Urinary bladder (tissue), 4 donors: ENCODE measurements around the gene JAKMIP1. TPM values are rescaled to one million over a fixed set of nuclear protein-coding genes. Genes with fewer than 3 reads are reported as not detected.

ENCODE experiments used
- DNase-seq: peaks from one replicate; pipeline ENCODE4 v3.0.0-alpha.2; 2015; ENCODE audit errors: extremely low spot score
- H3K27ac ChIP-seq: one replicate; pipeline ENCODE4 v1.5.1; 2013; ENCODE audit warnings: low read depth, mild to moderate bottlenecking, moderate library complexity
- H3K36me3 ChIP-seq: one replicate; pipeline ENCODE4 v1.6.1; 2013; ENCODE audit warnings: mild to moderate bottlenecking, moderate library complexity; ENCODE audit not compliant: insufficient read depth
- H3K4me1 ChIP-seq: one replicate; pipeline ENCODE4 v1.6.1; 2013; ENCODE audit warnings: mild to moderate bottlenecking, moderate library complexity; ENCODE audit not compliant: insufficient read depth
- H3K4me3 ChIP-seq: one replicate; pipeline ENCODE4 v1.5.1; 2013; ENCODE audit warnings: low read depth, low read length
- WGBS: extraction: QIAGEN DNeasy Blood & Tissue Kit; methylation state at CpG from one replicate; pipeline ENCODE4 v1.1.7; 2013; 5-methylcytosine and 5-hydroxymethylcytosine counted together
- polyA plus RNA-seq: library from polyadenylated mRNA; stranded (reverse); fragments of 200-250 nt; gene quantifications from one replicate; pipeline ENCODE4 v1.2.3, GENCODE V29; 2013
- total RNA-seq: library from RNA; depleted of rRNA; stranded (reverse); fragments of >200 nt; gene quantifications from one replicate; pipeline ENCODE4 v1.2.3, GENCODE V29; 2014
- donor health status: healthy with polysubstance abuse.
- donor health status: healthy.

JAKMIP1 gene
- total and polyA plus RNA-seq, 2 donors, result 0.58 to 0.61 TPM

DNA sequence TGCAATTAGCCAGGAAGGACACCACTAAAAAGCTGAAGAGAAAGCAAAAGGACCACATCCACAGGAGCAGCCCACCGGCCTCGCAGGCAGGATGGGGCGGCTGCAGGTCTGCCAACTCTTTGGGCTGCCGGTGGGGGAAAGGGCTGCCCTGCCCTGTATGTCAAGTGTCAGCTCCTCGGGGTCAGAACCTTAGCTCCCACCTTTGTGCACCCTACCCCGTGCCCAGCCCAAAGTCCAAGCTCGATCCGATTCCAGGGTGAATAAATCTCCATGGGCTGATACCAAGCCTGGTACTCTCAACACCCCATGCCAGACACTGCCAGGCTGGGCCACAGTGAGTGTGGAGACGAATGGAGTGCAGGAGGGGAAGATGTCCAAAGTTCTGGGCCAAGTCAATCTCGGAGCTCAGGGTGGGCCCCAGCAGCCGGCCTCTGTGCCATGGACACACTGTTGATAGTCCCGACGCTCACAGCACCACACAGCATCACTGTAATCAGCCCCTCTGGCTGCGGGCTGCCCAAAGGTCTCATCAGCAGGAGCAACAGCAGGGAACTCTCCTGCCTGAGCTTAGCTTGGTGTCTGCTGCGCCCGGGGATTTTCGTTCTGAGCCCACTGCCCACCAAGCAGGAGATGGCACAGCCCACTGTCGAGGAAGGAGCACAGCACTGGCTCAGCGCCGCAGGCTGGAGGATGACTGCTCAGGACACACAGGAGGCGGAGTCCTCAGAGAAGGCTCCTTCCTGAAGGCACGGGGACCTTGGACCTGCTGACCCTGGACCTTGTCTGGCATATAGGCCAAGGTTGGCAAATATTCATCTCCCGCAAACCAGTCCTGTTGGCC is 84.4 kb downstream of the JAKMIP1 start:
- no peaks in the 10 kb centered on the region for H3K4me1 ChIP-seq
- H3K4me3 ChIP-seq, result no peak overlapping the region
- no peak overlapping the region for H3K27ac ChIP-seq
- no peaks in the 10 kb centered on the region for H3K36me3 ChIP-seq
- no peak for DNase-seq
- WGBS, result 75% methylated on average over 23 of the region's 23 CpGs

DNA sequence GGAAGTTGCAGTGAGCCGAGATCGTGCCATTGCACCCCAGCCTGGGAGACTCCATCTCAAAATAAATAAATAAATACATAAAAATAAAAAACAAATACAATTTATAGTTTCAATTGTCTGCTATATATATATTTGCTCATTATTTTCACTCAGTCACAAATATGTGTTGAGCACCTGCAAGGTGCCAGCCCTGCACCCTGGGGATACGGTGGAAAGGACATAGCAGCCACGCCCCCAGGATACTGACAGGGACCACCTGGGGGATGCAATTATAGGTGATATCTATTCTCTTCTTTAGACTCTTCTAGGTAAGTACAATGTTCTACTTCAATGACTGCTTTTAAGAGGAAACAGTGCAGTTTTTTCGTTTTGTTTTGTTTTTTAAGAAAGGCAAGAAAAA is 85.0 kb downstream of the JAKMIP1 start:
- DNase-seq, result no peak
- Histone ChIP-seq H3K27ac (no peak overlapping the region), H3K36me3 (no peaks in the 10 kb centered on the region), H3K4me3 (no peak overlapping the region), H3K4me1 (no peaks in the 10 kb centered on the region)
- 66% methylated on average over 5 of the region's 5 CpGs for WGBS

DNA sequence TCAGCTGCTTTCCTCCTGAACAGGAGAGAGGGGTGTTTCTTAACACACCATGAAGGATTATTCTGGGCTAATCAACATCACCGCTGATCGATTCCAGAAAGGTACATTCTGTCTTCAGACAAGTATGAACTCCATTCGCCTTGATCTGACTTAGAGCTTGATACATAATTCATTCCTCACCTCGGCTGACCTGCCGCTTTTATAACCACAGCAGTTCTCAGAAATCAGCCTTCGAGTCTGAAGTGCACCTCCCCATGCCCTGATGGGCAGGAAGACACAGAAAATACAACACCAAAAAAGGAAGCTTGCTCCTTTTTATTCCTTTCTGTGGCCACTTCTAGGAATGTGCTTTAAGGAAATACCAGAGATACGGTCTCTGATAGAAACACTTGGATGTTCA is 85.7 kb downstream of the JAKMIP1 start:
- Histone ChIP-seq H3K4me1 (no peaks in the 10 kb centered on the region), H3K36me3 (no peaks in the 10 kb centered on the region), H3K27ac (no peak overlapping the region), H3K4me3 (no peak overlapping the region)
- DNase-seq, result no peak
- WGBS, result 51% methylated on average over 7 of the region's 7 CpGs

DNA sequence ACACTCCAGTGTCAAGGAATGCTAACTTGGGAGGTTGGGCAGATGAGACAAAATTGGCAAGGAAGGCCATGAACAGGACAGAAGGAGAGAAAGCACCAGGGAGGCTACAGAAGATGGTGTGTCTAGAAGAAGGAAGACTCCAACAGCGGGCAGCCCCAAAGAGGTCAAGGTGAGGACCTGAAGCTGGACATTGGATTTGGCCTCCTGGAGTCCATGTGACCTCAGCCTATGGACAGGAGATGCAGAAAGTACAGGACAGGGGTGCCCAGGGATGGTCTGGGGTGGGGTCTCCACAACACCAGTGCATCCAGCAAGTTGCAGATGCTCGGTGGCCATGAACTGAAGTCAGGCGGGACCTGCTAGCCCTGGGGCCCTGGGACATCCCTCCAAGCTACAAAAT is 86.2 kb downstream of the JAKMIP1 start:
- 94% methylated on average over 3 of the region's 3 CpGs for WGBS
- DNase-seq, result no peak
- Histone ChIP-seq H3K4me1 (no peaks in the 10 kb centered on the region), H3K4me3 (no peak overlapping the region), H3K36me3 (no peaks in the 10 kb centered on the region), H3K27ac (no peak overlapping the region)

DNA sequence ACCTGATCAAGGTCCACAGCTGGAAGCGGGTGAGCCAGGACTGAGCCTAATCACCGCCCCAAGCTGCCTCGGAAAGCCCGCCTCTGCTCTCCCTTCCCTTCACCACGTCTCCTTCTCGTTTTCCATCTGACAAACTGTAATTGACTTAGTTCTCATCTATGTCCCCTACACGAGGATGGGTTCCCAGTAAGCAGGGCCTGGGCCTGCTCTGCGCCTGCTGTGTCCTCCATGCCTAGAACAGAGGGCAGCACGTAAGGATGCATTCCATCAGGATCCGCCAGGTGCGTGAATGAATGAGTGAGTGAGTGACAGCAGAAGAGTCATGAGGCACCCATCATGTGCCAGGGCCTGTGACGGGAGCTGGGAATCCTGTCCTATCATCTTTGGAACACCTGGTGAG is 86.7 kb downstream of the JAKMIP1 start:
- Histone ChIP-seq H3K27ac (no peak overlapping the region), H3K4me1 (no peaks in the 10 kb centered on the region), H3K4me3 (no peak overlapping the region), H3K36me3 (no peaks in the 10 kb centered on the region)
- WGBS, result 85% methylated on average over 12 of the region's 12 CpGs
- DNase-seq, result no peak

DNA sequence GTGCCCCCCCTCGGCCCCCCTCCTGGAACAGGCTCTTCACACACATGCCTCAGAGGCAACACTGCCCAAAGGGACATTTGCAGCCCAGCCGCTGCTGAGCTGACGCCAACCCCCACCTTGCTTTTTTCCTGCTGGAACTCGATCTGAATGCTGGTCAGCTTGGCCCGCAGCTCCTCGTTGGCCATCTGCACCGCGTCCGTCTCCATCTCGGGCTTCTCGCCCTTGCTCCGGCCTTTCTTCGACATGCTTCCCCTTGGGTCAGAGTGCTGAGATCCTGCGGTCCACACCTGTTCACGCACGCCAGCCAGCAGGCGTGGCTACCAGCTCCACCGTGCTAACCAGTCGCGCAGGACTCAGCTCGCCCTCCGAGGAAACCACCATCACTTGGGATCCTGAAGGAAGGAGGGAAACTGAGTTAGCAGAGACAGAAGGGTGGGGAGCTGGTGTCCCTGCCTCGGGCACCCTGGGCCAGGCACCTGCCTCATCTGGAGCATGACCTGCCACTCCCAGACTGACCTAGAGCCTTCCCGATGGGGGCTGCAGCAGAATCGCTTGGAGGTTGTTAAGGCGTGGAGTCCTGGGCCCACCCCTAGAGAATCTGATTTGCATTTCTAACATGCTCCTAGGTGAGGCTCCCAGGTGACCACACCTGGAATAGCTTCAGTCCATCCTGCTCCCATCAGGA is 87.6 kb downstream of the JAKMIP1 start:
- H3K27ac ChIP-seq, result no peak overlapping the region
- WGBS, result 71% methylated on average over 26 of the region's 26 CpGs
- H3K4me3 ChIP-seq, result no peak overlapping the region
- H3K4me1 ChIP-seq, result no peaks in the 10 kb centered on the region
- H3K36me3 ChIP-seq, result no peaks in the 10 kb centered on the region
- no peak for DNase-seq

DNA sequence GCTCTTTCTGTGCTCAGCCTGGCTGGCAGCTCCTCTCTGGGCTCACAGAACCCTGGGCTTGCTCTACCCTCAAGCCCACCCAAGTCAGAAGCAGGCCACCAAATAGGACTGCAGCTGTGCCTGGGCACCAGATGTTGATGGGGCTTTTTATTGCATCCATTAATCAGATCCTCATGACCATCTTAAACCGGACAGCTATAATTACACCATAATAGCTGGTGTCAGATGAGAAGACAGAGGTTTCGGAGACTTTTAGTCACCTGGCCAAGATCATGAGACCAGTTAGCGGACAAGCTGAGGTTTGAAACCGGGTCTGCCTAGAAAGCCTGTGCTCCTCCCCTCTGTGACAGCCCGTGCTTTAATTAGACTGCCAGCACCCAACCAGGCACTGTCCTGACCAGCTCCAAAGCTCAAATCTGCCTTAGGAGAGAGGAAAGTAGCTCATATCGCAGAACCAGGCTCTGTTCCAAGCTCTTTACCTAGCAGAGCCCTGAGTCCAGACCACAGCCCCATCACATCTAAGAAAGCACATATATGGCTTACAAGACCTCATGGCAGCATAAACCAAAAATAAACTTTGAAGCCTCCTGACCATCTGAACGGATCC is 88.9 kb downstream of the JAKMIP1 start:
- Histone ChIP-seq H3K36me3 (no peaks in the 10 kb centered on the region), H3K4me1 (no peaks in the 10 kb centered on the region), H3K4me3 (no peak overlapping the region), H3K27ac (no peak overlapping the region)
- WGBS, result 41% methylated on average over 7 of the region's 7 CpGs
- DNase-seq, result no peak

DNA sequence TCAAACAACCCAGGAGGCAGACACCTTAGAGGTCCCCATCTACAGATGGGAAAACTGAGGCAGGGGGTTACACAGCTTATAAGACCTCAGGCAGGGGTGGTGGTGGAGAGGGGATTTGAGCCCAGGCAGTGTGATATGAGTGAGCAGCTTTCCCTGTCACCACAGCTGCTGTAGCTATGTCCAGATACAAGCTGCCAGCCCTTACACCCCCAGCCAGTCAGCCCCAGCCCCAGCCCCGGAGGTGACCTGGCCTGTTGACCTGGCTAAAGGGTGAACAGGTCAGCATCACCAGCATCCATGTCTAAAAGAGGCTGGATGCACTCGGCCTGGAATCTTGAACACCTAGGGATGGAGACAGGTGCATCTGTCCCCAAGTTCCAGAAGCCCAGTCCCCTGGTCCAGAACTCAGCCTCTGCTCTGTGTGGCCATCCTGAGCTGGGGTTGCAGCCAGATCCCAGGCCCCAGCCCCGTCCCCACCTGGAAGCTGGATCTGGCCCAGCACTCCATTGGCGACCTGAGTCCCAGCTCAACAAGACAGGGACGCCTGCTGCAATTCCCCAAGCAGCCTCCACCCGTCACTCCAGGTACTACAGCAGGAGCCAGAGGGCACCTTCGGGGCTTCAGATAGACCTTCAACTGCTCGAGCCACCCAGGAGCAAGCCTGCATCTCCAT is 89.5 kb downstream of the JAKMIP1 start:
- 79% methylated on average over 8 of the region's 8 CpGs for WGBS
- no peak for DNase-seq
- no peaks in the 10 kb centered on the region for H3K36me3 ChIP-seq

DNA sequence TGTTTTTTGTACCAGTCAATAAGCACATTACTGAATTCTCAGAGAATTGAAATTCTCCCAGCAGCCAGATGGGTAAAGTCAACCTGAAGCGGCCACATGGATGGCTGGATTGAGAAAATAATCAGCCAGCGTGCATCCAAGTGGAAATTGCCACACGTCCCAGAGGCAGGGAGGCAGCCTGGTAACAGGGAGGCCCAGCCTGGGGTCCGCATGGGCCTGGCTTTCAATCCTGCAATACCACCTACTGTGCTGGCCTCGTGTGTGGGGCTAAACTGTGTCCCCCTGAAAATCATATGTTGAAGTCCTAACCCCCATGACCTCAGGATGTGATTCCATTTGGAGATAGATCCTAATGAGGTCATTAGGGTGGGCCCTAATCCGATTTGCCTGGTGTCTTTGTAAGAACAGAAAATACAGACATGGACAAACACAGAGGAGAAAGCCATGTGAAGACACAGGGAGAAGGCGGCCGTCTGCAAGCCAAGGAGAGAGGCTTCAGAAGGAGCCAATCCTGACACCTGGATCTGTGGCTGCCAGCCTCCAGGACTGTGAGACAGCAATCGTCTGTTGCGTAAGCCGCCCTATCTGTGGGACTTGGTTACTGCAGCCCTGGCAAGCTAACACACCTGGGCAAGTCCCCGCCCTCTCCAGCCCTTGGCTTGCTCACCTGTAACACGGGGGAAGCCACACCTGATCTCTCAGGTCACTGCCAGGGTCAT is 90.3 kb downstream of the JAKMIP1 start:
- no peak overlapping the region for H3K27ac ChIP-seq
- H3K4me3 ChIP-seq, result no peak overlapping the region
- WGBS, result 60% methylated on average over 13 of the region's 13 CpGs
- no peak for DNase-seq
- no peaks in the 10 kb centered on the region for H3K4me1 ChIP-seq
- H3K36me3 ChIP-seq, result no peaks in the 10 kb centered on the region

More for the DNA sequence above, 89.5 kb downstream of the JAKMIP1 start:
- Histone ChIP-seq H3K4me3 (no peak overlapping the region), H3K4me1 (no peaks in the 10 kb centered on the region), H3K27ac (no peak overlapping the region)

DNA sequence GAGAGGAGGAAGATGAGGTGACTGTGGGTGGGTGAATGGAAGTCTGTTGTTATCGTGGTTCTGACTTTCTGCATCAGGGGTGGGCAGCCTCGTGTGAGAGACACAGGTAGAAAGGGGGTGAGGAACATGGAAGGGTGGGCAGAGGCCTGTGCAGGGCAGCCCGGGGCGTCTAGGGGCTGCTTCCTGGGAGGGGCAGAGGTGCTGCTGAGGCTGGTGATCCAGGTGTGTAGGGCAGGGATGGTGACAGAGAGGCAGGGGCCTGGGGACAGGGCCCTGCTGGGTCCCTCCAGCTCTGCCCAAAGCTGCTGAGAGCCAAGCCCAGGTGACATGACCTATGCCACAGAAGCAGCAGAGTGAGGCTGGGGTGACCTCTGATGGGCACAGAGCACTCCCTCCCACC is 92.5 kb downstream of the JAKMIP1 start:
- Histone ChIP-seq H3K27ac (no peak overlapping the region), H3K36me3 (no peaks in the 10 kb centered on the region), H3K4me1 (no peaks in the 10 kb centered on the region), H3K4me3 (no peak overlapping the region)
- DNase-seq, result no peak
- WGBS, result 62% methylated on average over 4 of the region's 4 CpGs

DNA sequence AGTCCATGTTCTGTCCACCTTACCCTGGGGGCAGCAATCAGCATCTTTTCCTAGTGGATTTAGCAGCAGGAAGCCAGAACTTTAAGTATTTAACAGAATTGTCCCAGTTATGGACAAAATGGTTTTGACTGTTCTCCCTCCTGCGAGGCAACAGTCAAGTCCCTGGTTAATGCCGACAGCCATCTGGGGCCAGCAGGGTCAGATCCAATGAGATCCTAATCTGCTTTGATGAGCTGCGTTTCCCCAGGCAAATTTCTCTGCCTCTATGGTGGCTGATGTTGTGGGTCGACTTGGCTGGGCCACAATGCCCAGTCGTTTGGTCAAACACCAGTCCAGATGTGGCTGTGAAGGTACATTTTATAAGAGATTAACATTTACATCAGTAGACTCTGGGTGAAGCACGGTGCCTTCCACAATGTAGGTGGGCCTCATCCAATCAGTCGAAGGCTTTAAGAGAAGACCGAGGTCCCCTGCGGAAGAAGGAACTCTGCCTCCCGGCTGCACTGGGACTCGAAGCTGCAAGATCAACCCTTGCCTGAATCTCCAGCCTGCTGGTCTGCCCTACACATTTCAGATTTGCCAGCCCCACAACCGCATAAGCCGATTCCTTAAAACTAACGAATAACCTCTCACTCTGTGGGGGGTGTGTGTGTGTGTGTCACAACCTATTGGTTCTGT is 93.1 kb downstream of the JAKMIP1 start:
- no peak for DNase-seq
- 80% methylated on average over 14 of the region's 14 CpGs for WGBS
- H3K27ac ChIP-seq, result no peak overlapping the region
- H3K4me3 ChIP-seq, result no peak overlapping the region
- no peaks in the 10 kb centered on the region for H3K36me3 ChIP-seq
- no peaks in the 10 kb centered on the region for H3K4me1 ChIP-seq

DNA sequence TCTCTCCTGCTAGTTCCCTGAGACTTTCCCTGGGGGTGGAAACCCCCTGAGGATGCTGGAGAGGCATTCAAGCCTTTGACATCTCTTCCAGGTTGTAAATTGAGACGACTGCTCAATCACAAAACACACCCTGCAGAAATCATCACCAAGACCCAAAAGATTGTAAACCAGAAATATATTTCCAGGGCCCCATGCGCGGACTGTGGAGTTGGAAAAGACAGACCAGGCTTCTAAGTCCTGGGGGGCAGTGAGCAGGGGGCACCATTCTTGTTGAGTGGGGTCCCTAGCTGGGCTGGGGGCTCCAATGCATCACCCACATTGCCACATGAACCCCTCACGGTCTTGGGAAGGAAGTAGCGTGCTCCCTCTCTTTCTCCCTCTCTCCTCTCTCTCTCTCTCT is 94.2 kb downstream of the JAKMIP1 start:
- Histone ChIP-seq H3K4me3 (no peak overlapping the region), H3K4me1 (no peaks in the 10 kb centered on the region), H3K27ac (no peak overlapping the region), H3K36me3 (no peaks in the 10 kb centered on the region)
- no peak for DNase-seq
- WGBS, result 61% methylated on average over 5 of the region's 5 CpGs
